Endothelial cell of umbilical vein (primary cell): ENCODE measurements around the gene CAMTA1. TPM values are rescaled to one million over a fixed set of nuclear protein-coding genes. Genes with fewer than 3 reads are reported as not detected.

Experiments used
- BruUV-seq: library from RNA; stranded (reverse); fragments of 400-500 nt; replicated peaks from 2 replicates; lab custom pipeline; 2021; lab: Mats Ljungman, UMichigan
- CTCF ChIA-PET: fragments of 300-600, 350-600 bp; sonication (Branson Sonifier 250); formaldehyde crosslinking; loops from one replicate; lab custom pipeline; 2021; ENCODE audit warnings: antibody characterized with exemption, inconsistent platforms; lab: Charles Lee
- POLR2A ChIA-PET: fragments of 300-600, 350-600 bp; sonication (Branson Sonifier 250); formaldehyde crosslinking; loops from one replicate; lab custom pipeline; 2021; ENCODE audit warnings: antibody characterized with exemption, inconsistent platforms; lab: Charles Lee
- DNase-seq: peaks from one replicate; pipeline ENCODE4 v3.0.0-alpha.2; 2011; ENCODE audit warnings: low read depth, low spot score
- FAIRE-seq: peaks from 2 replicates; lab custom pipeline; 2011; peaks lifted over from hg19 to GRCh38; lab: Jason Lieb, UNC
- H2AFZ ChIP-seq: 2 replicates; pipeline ENCODE4 v1.6.0; 2012; ENCODE audit warnings: low read depth, low read length, control low read depth, inconsistent platforms
- H3K27ac ChIP-seq: 2 replicates; pipeline ENCODE4 v1.5.1; 2011; ENCODE audit warnings: low read depth, mild to moderate bottlenecking, control low read depth, low read length, moderate library complexity; ENCODE audit not compliant: insufficient read depth
- H3K27me3 ChIP-seq, 2 experiments: 2 replicates each; pipeline versions ENCODE4 v1.6.0 to v1.6.1; 2011; ENCODE audit warnings: low read length in 2 of 2, mixed read lengths in 1 of 2; ENCODE audit not compliant: control insufficient read depth in 2 of 2, insufficient read depth in 2 of 2
- H3K36me3 ChIP-seq, 2 experiments: 2 replicates in 1 of 2; 3 replicates in 1 of 2; pipeline ENCODE4 v1.5.1; 2011; ENCODE audit warnings: low read length in 2 of 2, mild to moderate bottlenecking in 1 of 2, moderate library complexity in 1 of 2; ENCODE audit not compliant: control insufficient read depth in 2 of 2, insufficient read depth in 2 of 2; ENCODE audit errors: extremely low read depth in 1 of 2
- H3K4me1 ChIP-seq: 3 replicates; pipeline ENCODE4 v1.5.1; 2011; ENCODE audit warnings: mild to moderate bottlenecking, low read length; ENCODE audit not compliant: control insufficient read depth, insufficient read depth; ENCODE audit errors: extremely low read depth
- H3K4me2 ChIP-seq: 2 replicates; pipeline ENCODE4 v1.6.1; 2011; ENCODE audit warnings: low read length, control low read depth, mixed read lengths; ENCODE audit not compliant: insufficient read depth
- H3K4me3 ChIP-seq, 3 experiments: fragments of 200-600 bp in 1 of 3; sonication (generic), shearing (Covaris generic) in 1 of 3; replicated peaks in 1 of 3; 2 replicates each; pipeline ENCODE4 v1.5.1; 2011 to 2016; ENCODE audit warnings: control low read depth in 3 of 3, low read length in 3 of 3, mild to moderate bottlenecking in 2 of 3, inconsistent platforms in 1 of 3, low read depth in 1 of 3, moderate library complexity in 1 of 3; ENCODE audit not compliant: insufficient read depth in 1 of 3
- H3K79me2 ChIP-seq: 2 replicates; pipeline ENCODE4 v1.6.0; 2012; ENCODE audit warnings: low read length, inconsistent platforms; ENCODE audit not compliant: control insufficient read depth, insufficient read depth
- H3K9ac ChIP-seq: replicated peaks from 2 replicates; pipeline ENCODE3; 2011; ENCODE audit warnings: low read length, control low read depth; ENCODE audit not compliant: insufficient read depth; ENCODE audit errors: extremely low read depth
- H3K9me1 ChIP-seq: replicated peaks from 3 replicates; pipeline ENCODE4 v1.6.0; 2011; ENCODE audit warnings: mild to moderate bottlenecking, low read length; ENCODE audit not compliant: control insufficient read depth, insufficient read depth; ENCODE audit errors: extremely low read depth
- H3K9me3 ChIP-seq: replicated peaks from 2 replicates; pipeline ENCODE4 v1.5.1; 2012; ENCODE audit warnings: low read length, inconsistent platforms; ENCODE audit not compliant: control insufficient read depth, insufficient read depth
- H4K20me1 ChIP-seq: replicated peaks from 2 replicates; pipeline ENCODE3; 2011; ENCODE audit warnings: mild to moderate bottlenecking, low read length; ENCODE audit not compliant: control insufficient read depth, insufficient read depth; ENCODE audit errors: extremely low read depth
- CTCF ChIP-seq, 2 donors: IDR thresholded peaks; 1 replicate in 1 of 2; 2 replicates in 1 of 2; pipeline ENCODE4 v1.5.1; 2011; ENCODE audit warnings: low read length in 2 of 2, mild to moderate bottlenecking in 2 of 2, moderate library complexity in 2 of 2, control low read depth in 1 of 2, inconsistent platforms in 1 of 2, low read depth in 1 of 2; ENCODE audit not compliant: insufficient read depth in 1 of 2; ENCODE audit errors: extremely low read depth in 1 of 2
- EZH2 ChIP-seq: IDR thresholded peaks from 2 replicates; pipeline ENCODE4 v1.6.1; 2012; ENCODE audit warnings: borderline replicate concordance, low read depth, mild to moderate bottlenecking, moderate library complexity, low read length, inconsistent platforms; ENCODE audit not compliant: severe bottlenecking
- FOS ChIP-seq: IDR thresholded peaks from 2 replicates; pipeline ENCODE4 v1.6.1; 2011; ENCODE audit warnings: mild to moderate bottlenecking, low read length, moderate library complexity, borderline replicate concordance; ENCODE audit not compliant: insufficient read depth
- GATA2 ChIP-seq: IDR thresholded peaks from 2 replicates; pipeline ENCODE4 v1.7.0; 2011; ENCODE audit warnings: low read depth, mild to moderate bottlenecking, moderate library complexity, mixed read lengths, low read length; ENCODE audit not compliant: insufficient read length, insufficient read depth
- JUN ChIP-seq: IDR thresholded peaks from 2 replicates; pipeline ENCODE4 v1.6.1; 2011; ENCODE audit warnings: borderline replicate concordance, low read depth; ENCODE audit not compliant: insufficient read length, insufficient read depth
- MAX ChIP-seq: IDR thresholded peaks from 2 replicates; pipeline ENCODE4 v1.6.1; 2011; ENCODE audit not compliant: insufficient read depth, insufficient read length
- MYC ChIP-seq: IDR thresholded peaks from one replicate; pipeline ENCODE4 v1.6.1; 2011; ENCODE audit warnings: mild to moderate bottlenecking, low read depth, low read length
- POLR2A ChIP-seq: IDR thresholded peaks from 2 replicates; pipeline ENCODE4 v1.6.1; 2012; ENCODE audit warnings: low read depth, mild to moderate bottlenecking, control low read depth, low read length
- POLR2AphosphoS5 ChIP-seq: IDR thresholded peaks from 2 replicates; pipeline ENCODE4 v1.6.1; 2012; ENCODE audit warnings: low read depth, mild to moderate bottlenecking, control low read depth, low read length, moderate library complexity; ENCODE audit not compliant: insufficient read depth
- dilution Hi-C: fragments of 300-500 bp; cut with MboI; formaldehyde crosslinking; loops from one replicate; pipeline ENCODE4 v1.15.0; 2019; ENCODE audit warnings: low sequenced_read_pairs; ENCODE audit not compliant: extremely low pct_ligation_motif_present
- intact Hi-C: fragments of 100-400 bp; cut with micrococcal nuclease; formaldehyde crosslinking; loops from one replicate; pipeline ENCODE4 v1.10.0; 2022
- polyA plus RNA-seq, 4 experiments: library from polyadenylated mRNA; depleted of rRNA in 3 of 4; stranded (reverse) in 3 of 4; unstranded in 1 of 4; fragments of >200 nt; gene quantifications; 2 replicates each; pipeline versions ENCODE4 v1.2.1 to v1.2.3, GENCODE V29; 2011 to 2012; ENCODE audit warnings: missing spikeins in 1 of 4
- total RNA-seq: library from RNA; stranded (reverse); gene quantifications from 2 replicates; pipeline ENCODE4 v1.2.3, GENCODE V29; 2021

CAMTA1 gene
- total and polyA plus RNA-seq, 2 donors (not counting 3 experiments of a cell fraction or from before 2014, with no cell fraction given): 50.8 to 92.7 TPM

GRCh38 chr1:6981595-6981994, 196.3 kb downstream of the CAMTA1 start:
- Histone ChIP-seq H4K20me1 (no peaks in the 10 kb centered on the region), H3K27ac (no peak overlapping the region), H3K4me3 (no peak overlapping the region), H3K27me3 (no peaks in the 10 kb centered on the region), H2AFZ (no peak overlapping the region), H3K9me3 (no peaks in the 10 kb centered on the region), H3K79me2 (no peaks in the 10 kb centered on the region), H3K9me1 (no peaks in the 10 kb centered on the region), H3K4me2 (no peak overlapping the region), H3K9ac (no peak overlapping the region), H3K36me3 (no peaks in the 10 kb centered on the region), H3K4me1 (no peaks in the 10 kb centered on the region)
- intact Hi-C loops: no loop called here
- ChIA-PET CTCF (no interaction called here), POLR2A (no interaction called here)
- no peak for DNase-seq
- no TSS peak for BruUV-seq
- dilution Hi-C loops: no loop called here
- TF ChIP-seq EZH2 (no peak), MYC (no peak), MAX (no peak), POLR2AphosphoS5 (no peak), POLR2A (no peak), JUN (no peak), CTCF (IDR thresholded peaks at IDR 0.05; ENCODE audit: extremely low read depth in 1 of 2, insufficient read depth in 1 of 2, low read depth in 1 of 2, low read length in 2 of 2) (no peak), GATA2 (no peak), FOS (no peak)
- no peak for FAIRE-seq
